SK-N-MC (cell line): ENCODE results near the gene MIS18BP1.
A peak's percentile ranks its signal among the peaks of the same experiment; 100 is the strongest.
"Not testable (repeated sequence)": the region's sequence is repeated elsewhere in the genome, so short reads cannot be mapped to it uniquely, and the experiment has no call there.

Source experiments
- DNase-seq: peaks from one replicate; pipeline ENCODE4 v3.0.0-alpha.2; 2011; ENCODE audit warnings: low read depth, low spot score
- H3K27ac ChIP-seq: fragments of 200-600 bp; sonication (generic); 2 replicates; pipeline ENCODE4 v1.5.1; 2016; ENCODE audit warnings: mixed run types
- H3K36me3 ChIP-seq: fragments of 200-600 bp; sonication (generic); 2 replicates; pipeline ENCODE4 v1.6.1; 2017; ENCODE audit warnings: antibody characterized with exemption, low read length, mixed read lengths; ENCODE audit not compliant: insufficient read depth
- H3K4me3 ChIP-seq: fragments of 200-600 bp; sonication (generic); 2 replicates; pipeline ENCODE4 v1.5.1; 2016
- H3K9ac ChIP-seq: fragments of 200-600 bp; sonication (generic); 2 replicates; pipeline ENCODE4 v1.8.0; 2017; ENCODE audit warnings: mixed run types, mixed read lengths; ENCODE audit not compliant: insufficient read length
- H3K9me3 ChIP-seq: fragments of 200-600 bp; sonication (generic); 2 replicates; pipeline ENCODE4 v1.6.1; 2017; ENCODE audit warnings: low read depth, mild to moderate bottlenecking, antibody characterized with exemption, low read length, moderate library complexity, mixed read lengths
- EZH2 ChIP-seq: fragments of 200-600 bp; sonication (generic); IDR thresholded peaks from one replicate; pipeline ENCODE4 v1.6.1; 2017; ENCODE audit warnings: antibody characterized with exemption
- FOXP2 ChIP-seq: optimal IDR thresholded peaks from 2 replicates; pipeline ENCODE3; 2011; ENCODE audit warnings: mild to moderate bottlenecking, moderate library complexity; ENCODE audit not compliant: insufficient read depth; ENCODE audit errors: extremely low read length, control extremely low read depth
- POLR2AphosphoS5 ChIP-seq: IDR thresholded peaks from 2 replicates; pipeline ENCODE4 v1.6.1; 2012; ENCODE audit warnings: mild to moderate bottlenecking, low read depth, low read length, borderline replicate concordance

MIS18BP1 gene

DNA sequence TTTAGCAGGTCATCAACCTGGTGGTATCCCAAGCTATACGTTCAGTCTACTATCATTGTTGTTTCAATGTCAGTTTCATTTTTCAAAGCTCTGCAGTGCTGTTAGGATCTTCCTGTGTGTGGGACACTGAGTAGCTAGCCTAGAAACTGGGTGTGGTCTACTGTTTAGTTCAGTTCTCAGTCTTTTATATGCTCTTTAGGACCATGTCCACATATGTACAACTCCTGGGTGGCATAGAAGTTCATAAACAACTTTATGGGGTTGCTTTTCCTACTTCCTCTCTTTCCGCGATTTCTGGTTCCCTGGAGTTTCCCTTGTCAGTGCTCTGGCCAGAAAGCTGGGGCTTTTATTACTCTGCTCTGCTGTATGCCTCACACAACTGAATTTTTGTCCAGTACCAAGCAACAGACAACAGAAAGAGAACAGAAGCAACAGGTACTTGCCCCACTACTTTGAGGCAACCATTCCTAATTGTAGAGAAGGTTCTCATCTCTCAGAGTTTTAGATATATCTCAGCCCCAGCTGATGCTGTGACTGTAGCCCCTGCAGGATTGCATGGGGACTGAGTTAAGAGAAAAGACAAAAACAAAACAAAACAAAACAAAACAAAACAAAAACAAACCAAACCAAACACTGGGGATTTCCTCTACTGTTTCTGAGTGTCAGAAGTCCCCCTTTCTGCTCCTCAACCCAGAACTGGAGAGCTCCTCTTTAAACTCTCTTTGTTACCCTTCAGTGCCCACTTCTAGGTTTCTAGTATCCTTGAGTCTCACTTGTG lies 30.3 kb downstream of the MIS18BP1 start:
- no peak for TF ChIP-seq POLR2AphosphoS5
- TF ChIP-seq EZH2, result no peak
- no peak for TF ChIP-seq FOXP2
- H3K27ac ChIP-seq, result no peak overlapping the region
- no peak for DNase-seq
- H3K9ac ChIP-seq, result no peak overlapping the region
- H3K9me3 ChIP-seq, result no peaks in the 10 kb centered on the region
- no peak overlapping the region for H3K4me3 ChIP-seq
- peaks cover 14% of the 10 kb centered on the region; the same call in 1 of the 2 replicates for H3K36me3 ChIP-seq

DNA sequence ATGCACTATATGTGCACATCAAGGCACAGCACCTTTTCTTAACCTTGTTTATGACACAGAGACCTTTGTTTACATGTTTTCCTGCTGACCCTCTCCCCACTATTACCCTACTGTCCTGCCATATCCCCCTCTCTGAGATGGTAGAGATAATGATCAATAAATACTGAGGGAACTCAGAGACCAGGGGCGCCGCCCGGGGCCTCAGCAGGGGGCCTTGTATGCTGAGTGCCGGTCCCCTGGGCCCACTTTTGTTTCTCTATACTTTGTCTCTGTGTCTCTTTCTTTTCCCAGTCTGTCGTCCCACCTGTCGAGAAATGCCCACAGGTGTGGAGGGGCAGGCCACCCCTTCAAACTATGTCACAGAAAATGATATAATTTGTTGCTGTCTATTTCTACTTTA lies 38.7 kb downstream of the MIS18BP1 start:
- H3K4me3 ChIP-seq, H3K9me3 ChIP-seq, DNase-seq, H3K27ac ChIP-seq, H3K36me3 ChIP-seq, H3K9ac ChIP-seq: not testable (repeated sequence)

DNA sequence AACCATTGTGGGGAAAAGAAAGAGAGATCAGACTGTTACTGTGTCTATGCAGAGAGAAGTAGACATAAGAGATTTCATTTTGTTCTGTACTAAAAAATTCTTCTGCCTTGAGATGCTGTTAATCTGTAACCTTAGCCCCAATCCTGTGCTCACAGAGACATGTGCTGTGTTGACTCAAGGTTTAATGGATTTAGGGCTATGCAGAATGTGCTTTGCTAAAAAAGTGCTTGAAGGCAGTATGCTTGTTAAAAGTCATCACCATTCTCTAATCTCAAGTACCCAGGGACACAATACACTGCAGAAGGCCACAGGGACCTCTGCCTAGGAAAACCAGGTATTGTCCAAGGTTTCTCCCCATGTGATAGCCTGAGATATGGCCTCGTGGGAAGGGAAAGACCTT lies 39.3 kb downstream of the MIS18BP1 start:
- H3K27ac ChIP-seq, H3K36me3 ChIP-seq, H3K9ac ChIP-seq, DNase-seq, H3K4me3 ChIP-seq, H3K9me3 ChIP-seq: not testable (repeated sequence)

DNA sequence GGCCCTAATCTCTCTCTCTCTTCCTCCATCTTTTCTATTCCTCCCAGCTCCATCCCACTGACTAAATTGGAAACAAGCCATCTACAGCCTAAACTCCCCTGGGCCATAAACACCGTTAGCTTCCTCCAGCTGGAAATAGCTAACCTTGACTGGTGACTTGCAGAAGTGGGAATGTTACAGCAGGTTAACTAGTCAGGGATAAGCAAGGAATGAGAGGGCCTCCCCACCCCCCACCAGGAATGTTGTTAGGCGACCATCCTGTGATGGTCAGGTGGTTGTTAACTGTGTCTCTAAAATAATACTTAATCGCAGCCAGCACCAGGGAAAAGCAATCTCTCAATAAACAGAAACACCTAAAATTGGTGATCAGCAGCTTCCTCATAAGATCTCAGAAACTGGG lies 40.8 kb downstream of the MIS18BP1 start:
- Histone ChIP-seq H3K9me3 (no peaks in the 10 kb centered on the region), H3K9ac (no peak overlapping the region), H3K4me3 (no peak overlapping the region), H3K36me3 (0 out of 2 replicates have a peak, but pooled peaks cover 10% of the 10 kb centered on the region), H3K27ac (no peak overlapping the region)
- TF ChIP-seq POLR2AphosphoS5 (no peak), EZH2 (no peak), FOXP2 (no peak)
- no peak for DNase-seq

DNA sequence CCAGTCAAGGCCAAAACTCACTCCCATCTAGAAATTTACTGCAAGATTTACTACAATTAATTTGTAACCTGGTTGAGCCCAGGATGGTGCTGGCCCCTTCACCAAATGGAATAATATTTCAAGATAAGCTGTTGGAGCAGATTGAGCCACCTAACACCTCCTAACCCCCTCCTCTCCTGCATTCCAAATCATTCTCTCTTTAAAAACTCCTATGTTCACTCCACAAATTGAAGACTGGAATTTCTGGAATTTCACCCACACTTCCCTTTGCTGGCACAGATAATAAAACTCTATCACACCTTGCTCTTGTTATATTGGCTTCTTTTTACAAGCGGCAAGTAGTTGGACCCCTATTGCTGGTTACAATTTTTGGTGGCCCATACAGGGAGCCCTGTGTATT lies 41.7 kb downstream of the MIS18BP1 start:
- Histone ChIP-seq H3K27ac (no peak overlapping the region), H3K9me3 (no peaks in the 10 kb centered on the region), H3K36me3 (peaks cover 13% of the 10 kb centered on the region; the same call in 1 of the 2 replicates), H3K9ac (no peak overlapping the region), H3K4me3 (no peak overlapping the region)
- no peak for DNase-seq
- TF ChIP-seq FOXP2 (no peak), POLR2AphosphoS5 (no peak), EZH2 (no peak)

DNA sequence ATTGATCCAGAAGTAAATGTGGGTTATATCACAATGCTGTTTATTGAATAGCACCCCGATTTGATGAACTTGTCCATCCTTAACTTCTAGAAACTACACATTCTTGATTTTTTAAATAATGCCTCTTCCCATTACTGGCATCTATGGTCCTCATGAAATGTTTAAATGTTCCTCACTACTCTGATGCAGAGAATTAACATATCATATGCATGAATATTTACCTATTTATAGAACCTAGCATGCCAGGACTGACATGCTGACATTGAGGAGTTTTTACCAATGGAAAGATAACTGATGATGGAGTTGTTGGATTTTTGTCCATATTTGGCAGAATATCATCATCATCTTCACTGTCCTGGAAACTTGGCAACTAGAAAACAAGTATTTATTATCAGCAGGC lies 42.8 kb downstream of the MIS18BP1 start:
- H3K27ac ChIP-seq, result no peak overlapping the region
- no peak for DNase-seq
- no peak overlapping the region for H3K9ac ChIP-seq
- TF ChIP-seq FOXP2, result no peak
- no peak for TF ChIP-seq EZH2
- TF ChIP-seq POLR2AphosphoS5, result no peak
- peaks cover 16% of the 10 kb centered on the region; the same call in 1 of the 2 replicates for H3K36me3 ChIP-seq
- H3K9me3 ChIP-seq, result no peaks in the 10 kb centered on the region
- H3K4me3 ChIP-seq, result no peak overlapping the region

DNA sequence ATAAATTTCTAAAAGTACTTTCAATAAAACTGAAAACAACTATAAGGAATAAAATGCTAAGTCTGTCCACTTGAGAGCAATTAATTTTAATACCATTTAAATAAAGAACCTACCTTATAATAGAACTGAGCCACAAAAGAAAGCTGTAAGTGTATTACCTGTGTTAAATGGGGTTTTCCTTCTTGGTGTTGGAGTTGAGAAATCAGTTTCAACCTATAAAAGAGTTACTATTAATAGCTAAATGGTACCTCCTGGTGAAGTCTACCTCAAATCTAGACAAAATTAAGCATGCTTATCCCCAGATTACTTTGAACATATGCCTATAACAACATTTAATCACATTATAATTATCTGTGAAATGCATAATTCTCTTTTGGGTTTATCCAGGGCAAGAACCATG lies 48.8 kb downstream of the MIS18BP1 start:
- Histone ChIP-seq H3K9ac (no peak overlapping the region), H3K4me3 (no peak overlapping the region), H3K36me3 (peaks cover 26% of the 10 kb centered on the region), H3K27ac (no peak overlapping the region), H3K9me3 (no peaks in the 10 kb centered on the region)
- DNase-seq, result no peak
- TF ChIP-seq EZH2, result no peak

DNA sequence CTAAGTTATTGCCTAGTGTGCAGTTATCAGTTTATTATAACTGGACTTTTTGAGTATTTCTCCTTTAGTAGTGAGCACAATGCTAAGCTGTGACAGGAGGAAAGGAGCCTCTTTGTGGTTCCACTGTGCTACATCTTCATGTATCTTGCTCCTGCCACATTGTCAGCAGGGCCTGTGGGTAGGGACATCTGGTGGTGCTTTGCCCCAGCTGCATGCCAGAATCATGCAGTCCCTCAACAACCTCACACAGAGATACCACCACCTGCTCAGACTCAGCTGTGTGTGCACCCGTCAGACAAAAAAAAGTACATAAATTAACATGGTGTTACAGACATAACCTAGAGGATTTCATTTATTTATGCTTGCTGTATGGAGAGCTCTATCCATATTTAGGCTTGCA lies 51.1 kb downstream of the MIS18BP1 start:
- Histone ChIP-seq H3K9me3 (no peaks in the 10 kb centered on the region), H3K9ac (no peak overlapping the region), H3K27ac (no peak overlapping the region), H3K36me3 (peaks cover 23% of the 10 kb centered on the region), H3K4me3 (no peak overlapping the region)
- no peak for TF ChIP-seq POLR2AphosphoS5
- no peak for TF ChIP-seq EZH2
- DNase-seq, result no peak

DNA sequence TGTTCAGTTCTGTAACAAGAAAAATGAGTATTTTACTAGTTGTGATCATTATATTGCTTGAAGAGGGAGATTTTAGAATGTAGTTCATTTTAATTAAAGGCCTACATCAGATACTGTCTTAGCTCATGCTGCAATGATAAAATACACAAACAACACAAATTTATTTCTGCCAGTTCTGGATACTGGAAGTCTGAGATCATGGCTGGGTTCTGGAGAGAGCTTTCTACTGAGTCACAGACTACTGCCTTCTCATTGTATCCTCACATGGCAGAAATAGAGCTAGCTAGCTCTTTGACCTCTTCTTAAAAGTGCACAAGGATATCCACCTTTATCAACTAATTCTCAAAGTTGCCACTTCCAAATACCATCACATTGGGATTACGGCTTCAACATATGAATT lies 53.8 kb downstream of the MIS18BP1 start:
- Histone ChIP-seq H3K9ac (no peak overlapping the region), H3K27ac (peak overlapping the region; percentile 55; the same call in 1 of the 2 replicates), H3K9me3 (no peaks in the 10 kb centered on the region), H3K4me3 (no peak overlapping the region), H3K36me3 (peaks cover 23% of the 10 kb centered on the region)
- TF ChIP-seq FOXP2 (no peak), POLR2AphosphoS5 (no peak), EZH2 (no peak)
- no peak for DNase-seq
